Measurements from ENCODE around the gene PCNP.
"Not testable (repeated sequence)": the region's sequence is repeated elsewhere in the genome, so short reads cannot be mapped to it uniquely, and the experiment has no call there.

The PCNP gene

GRCh38 chr3:101567528-101568317 lies 6.3 kb upstream of the PCNP start:
- no peak for DNase-seq

GRCh38 chr3:101571028-101571895 lies 2.7 kb upstream of the PCNP start:
- DNase-seq, result no peak

- DNase-seq, result peak in 2 of 4 experiments; percentile 52 to 59
Measured at GRCh38 chr3:101574388-101575112, 570 bp downstream of the PCNP start.

- no peak for DNase-seq
Measured at GRCh38 chr3:101577286-101577685, 3.3 kb downstream of the PCNP start.

- DNase-seq, result no peak
Measured at GRCh38 chr3:101588616-101589015, 14.6 kb downstream of the PCNP start.

- DNase-seq, result no peak
Measured at GRCh38 chr3:101591071-101591470, 17.1 kb downstream of the PCNP start.

- no peak for DNase-seq
Measured at GRCh38 chr3:101602731-101603130, 28.8 kb downstream of the PCNP start.

GRCh38 chr3:101603184-101603583 lies 29.2 kb downstream of the PCNP start:
- no peak for DNase-seq

GRCh38 chr3:101605398-101605797 lies 31.4 kb downstream of the PCNP start:
- not testable (repeated sequence) for DNase-seq

- no peak for DNase-seq
Measured at GRCh38 chr3:101611023-101611422, 37.0 kb downstream of the PCNP start.

- not testable (repeated sequence) for DNase-seq
Measured at GRCh38 chr3:101613014-101613413, 39.0 kb downstream of the PCNP start.

GRCh38 chr3:101615525-101615924 lies 41.5 kb downstream of the PCNP start:
- DNase-seq, result no peak

- DNase-seq, result no peak
Measured at GRCh38 chr3:101617478-101617877, 43.5 kb downstream of the PCNP start.

GRCh38 chr3:101618726-101619125 lies 44.7 kb downstream of the PCNP start:
- no peak for DNase-seq

- DNase-seq, result no peak
Measured at GRCh38 chr3:101619734-101620133, 45.8 kb downstream of the PCNP start.

- no peak for DNase-seq
Measured at GRCh38 chr3:101623656-101624055, 49.7 kb downstream of the PCNP start.

GRCh38 chr3:101624857-101625256 lies 50.9 kb downstream of the PCNP start:
- no peak for DNase-seq

- DNase-seq, result no peak
Measured at GRCh38 chr3:101625879-101626278, 51.9 kb downstream of the PCNP start.

GRCh38 chr3:101629219-101629618 lies 55.2 kb downstream of the PCNP start:
- no peak for DNase-seq

- DNase-seq, result no peak
Measured at GRCh38 chr3:101631098-101631796, 57.3 kb downstream of the PCNP start.

- DNase-seq, result not testable (repeated sequence)
Measured at GRCh38 chr3:101631959-101632358, 58.0 kb downstream of the PCNP start.

GRCh38 chr3:101632586-101632985 lies 58.6 kb downstream of the PCNP start:
- DNase-seq, result no peak

GRCh38 chr3:101633186-101633585 lies 59.2 kb downstream of the PCNP start:
- no peak for DNase-seq

Data from activated naive CD4-positive, alpha-beta T cell (primary cell).